Neural crest cell (in vitro differentiated cells): ENCODE measurements around the gene TRABD2B. TPM values are rescaled to one million over a fixed set of nuclear protein-coding genes. Genes with fewer than 3 reads are reported as not detected.

ENCODE experiments used
- DNase-seq: peaks from one replicate; pipeline ENCODE4 v3.0.0; 2021; ENCODE audit warnings: low read depth, mixed read lengths, low spot score
- H3K27ac Mint-ChIP-seq: one replicate; pipeline ENCODE4 v1.8.0; 2021; ENCODE audit warnings: mild to moderate bottlenecking, mixed read lengths; ENCODE audit not compliant: unreplicated experiment
- H3K27me3 Mint-ChIP-seq: 2 replicates; pipeline ENCODE4 v1.8.0; 2021; ENCODE audit warnings: low read depth, mild to moderate bottlenecking, mixed read lengths
- H3K36me3 Mint-ChIP-seq: 2 replicates; pipeline ENCODE4 v1.8.0; 2021; ENCODE audit warnings: low read depth, mild to moderate bottlenecking, mixed read lengths
- H3K4me1 Mint-ChIP-seq: 2 replicates; pipeline ENCODE4 v1.8.0; 2021; ENCODE audit warnings: mixed read lengths
- H3K4me3 Mint-ChIP-seq: one replicate; pipeline ENCODE4 v1.8.0; 2021; ENCODE audit warnings: mild to moderate bottlenecking, mixed read lengths
- H3K9me3 Mint-ChIP-seq: 2 replicates; pipeline ENCODE4 v1.8.0; 2021; ENCODE audit warnings: mixed read lengths
- total RNA-seq: library from RNA; stranded (reverse); gene quantifications from 2 replicates; pipeline ENCODE4 v1.2.1, GENCODE V29; 2021
- TF ChIP-seq, protein P1 (sequence below): fragments of 200-600 bp; sonication (generic); conservative IDR thresholded peaks from 2 replicates; pipeline ENCODE4 v1.5.0; 2021; ENCODE audit warnings: antibody characterized with exemption, mild to moderate bottlenecking

Gene TRABD2B
- total RNA-seq, 1 donor from 2014 or later, result 0.49 TPM

GRCh38 chr1:47978486-47978885, 18.7 kb downstream of the TRABD2B start:
- H3K4me1 Mint-ChIP-seq, result no peaks in the 10 kb centered on the region
- DNase-seq, result no peak
- TF ChIP-seq, protein P1, sequence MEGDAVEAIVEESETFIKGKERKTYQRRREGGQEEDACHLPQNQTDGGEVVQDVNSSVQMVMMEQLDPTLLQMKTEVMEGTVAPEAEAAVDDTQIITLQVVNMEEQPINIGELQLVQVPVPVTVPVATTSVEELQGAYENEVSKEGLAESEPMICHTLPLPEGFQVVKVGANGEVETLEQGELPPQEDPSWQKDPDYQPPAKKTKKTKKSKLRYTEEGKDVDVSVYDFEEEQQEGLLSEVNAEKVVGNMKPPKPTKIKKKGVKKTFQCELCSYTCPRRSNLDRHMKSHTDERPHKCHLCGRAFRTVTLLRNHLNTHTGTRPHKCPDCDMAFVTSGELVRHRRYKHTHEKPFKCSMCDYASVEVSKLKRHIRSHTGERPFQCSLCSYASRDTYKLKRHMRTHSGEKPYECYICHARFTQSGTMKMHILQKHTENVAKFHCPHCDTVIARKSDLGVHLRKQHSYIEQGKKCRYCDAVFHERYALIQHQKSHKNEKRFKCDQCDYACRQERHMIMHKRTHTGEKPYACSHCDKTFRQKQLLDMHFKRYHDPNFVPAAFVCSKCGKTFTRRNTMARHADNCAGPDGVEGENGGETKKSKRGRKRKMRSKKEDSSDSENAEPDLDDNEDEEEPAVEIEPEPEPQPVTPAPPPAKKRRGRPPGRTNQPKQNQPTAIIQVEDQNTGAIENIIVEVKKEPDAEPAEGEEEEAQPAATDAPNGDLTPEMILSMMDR, result no peak

DNA sequence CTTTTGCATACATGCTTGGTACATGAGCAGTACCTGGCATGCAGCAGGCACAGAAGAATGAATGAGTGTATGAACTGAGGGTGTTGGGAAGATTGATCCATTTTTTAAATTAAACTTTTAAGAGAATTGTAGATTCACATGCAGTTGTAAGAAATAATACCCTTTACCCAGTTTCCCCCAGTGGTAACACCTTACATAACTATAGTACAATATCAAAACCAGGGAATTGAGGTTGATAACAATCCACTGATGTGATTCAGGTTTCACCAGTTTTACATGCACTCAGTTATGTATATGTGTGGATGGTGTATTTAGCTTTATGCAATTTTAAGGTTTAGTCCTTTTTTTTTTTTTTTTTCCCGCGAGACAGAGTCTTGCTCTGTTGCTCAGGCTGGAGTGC, 20.5 kb downstream of the TRABD2B start:
- no peak for DNase-seq
- H3K9me3 Mint-ChIP-seq, result no peaks in the 10 kb centered on the region
- no peak overlapping the region for H3K4me3 Mint-ChIP-seq
- H3K27me3 Mint-ChIP-seq, result peaks cover 9% of the 10 kb centered on the region
- H3K36me3 Mint-ChIP-seq, result no peaks in the 10 kb centered on the region
- TF ChIP-seq, protein P1, result no peak
- no peak overlapping the region for H3K27ac Mint-ChIP-seq
- no peaks in the 10 kb centered on the region for H3K4me1 Mint-ChIP-seq

More at GRCh38 chr1:47978486-47978885, 18.7 kb downstream of the TRABD2B start:
- Mint-ChIP-seq H3K27ac (no peak overlapping the region), H3K27me3 (peaks cover 26% of the 10 kb centered on the region), H3K36me3 (no peaks in the 10 kb centered on the region), H3K9me3 (no peaks in the 10 kb centered on the region), H3K4me3 (no peak overlapping the region)

DNA sequence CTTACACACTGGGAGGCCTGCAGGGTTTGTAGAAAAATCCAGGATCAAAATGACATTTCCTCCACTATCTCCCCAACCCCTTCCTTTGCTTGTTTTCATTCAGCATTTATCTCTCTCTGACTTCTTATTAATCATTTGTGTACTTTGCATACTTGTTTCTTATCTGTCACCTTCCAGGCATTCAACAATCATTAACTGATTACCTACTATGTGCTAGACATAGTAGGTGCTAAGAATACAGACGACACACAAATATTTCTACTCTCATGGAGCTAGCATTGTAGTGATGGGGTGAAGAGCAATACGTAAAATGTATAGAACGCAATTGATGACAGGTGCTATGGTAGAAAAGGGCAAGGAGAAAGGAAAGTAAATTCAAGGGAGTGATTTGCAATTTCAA, 20.9 kb downstream of the TRABD2B start:
- H3K9me3 Mint-ChIP-seq, result no peaks in the 10 kb centered on the region
- TF ChIP-seq, protein P1, result no peak
- H3K4me1 Mint-ChIP-seq, result no peaks in the 10 kb centered on the region
- no peaks in the 10 kb centered on the region for H3K36me3 Mint-ChIP-seq
- no peak overlapping the region for H3K4me3 Mint-ChIP-seq
- DNase-seq, result no peak
- peaks cover 7% of the 10 kb centered on the region for H3K27me3 Mint-ChIP-seq
- no peak overlapping the region for H3K27ac Mint-ChIP-seq

GRCh38 chr1:47975302-47975921, 21.8 kb downstream of the TRABD2B start:
- Mint-ChIP-seq H3K4me1 (no peaks in the 10 kb centered on the region), H3K36me3 (no peaks in the 10 kb centered on the region), H3K27me3 (peaks cover 4% of the 10 kb centered on the region), H3K9me3 (no peaks in the 10 kb centered on the region), H3K27ac (no peak overlapping the region), H3K4me3 (no peak overlapping the region)
- TF ChIP-seq, protein P1, result no peak
- DNase-seq, result no peak

GRCh38 chr1:47972864-47973432, 24.2 kb downstream of the TRABD2B start:
- no peaks in the 10 kb centered on the region for H3K36me3 Mint-ChIP-seq
- H3K9me3 Mint-ChIP-seq, result no peaks in the 10 kb centered on the region
- H3K4me3 Mint-ChIP-seq, result no peak overlapping the region
- H3K27me3 Mint-ChIP-seq, result peaks cover 4% of the 10 kb centered on the region
- H3K27ac Mint-ChIP-seq, result no peak overlapping the region
- TF ChIP-seq, protein P1, result peak; percentile 47
- no peaks in the 10 kb centered on the region for H3K4me1 Mint-ChIP-seq
- no peak for DNase-seq
